ENCODE data around the gene APELA. TPM values are rescaled to one million over a fixed set of nuclear protein-coding genes. Genes with fewer than 3 reads are reported as not detected.

APELA gene
- total and polyA plus RNA-seq, 2 of the 4 experiments (the other 2 are of a cell fraction): not detected

DNA sequence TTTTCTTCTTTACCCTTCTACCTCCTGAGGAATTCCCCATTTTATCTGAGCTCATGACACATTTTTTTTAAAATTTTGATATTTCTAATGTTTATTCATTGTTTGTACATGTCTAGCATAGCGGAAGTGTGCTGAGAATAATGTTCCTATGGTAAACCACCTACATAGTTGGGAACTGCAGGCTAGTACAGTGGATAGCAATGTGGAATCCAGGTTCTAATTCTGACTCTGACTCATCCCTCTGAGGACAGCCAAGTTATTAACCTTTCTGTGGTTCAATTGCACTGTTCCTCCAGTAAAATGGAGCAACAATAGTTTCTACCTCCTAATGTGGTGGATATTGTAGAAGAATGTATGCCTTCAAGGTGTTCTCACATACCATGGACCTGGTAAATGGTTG, 20.6 kb upstream of the APELA start:
- WGBS, 2 experiments (ENCODE audit: extremely low coverage in 2 of 2, insufficient read length in 1 of 2): no CpG with 5 or more reads among the region's 1 CpG
- Histone ChIP-seq H4K20me1 (ENCODE audit: insufficient read depth, low read length) (no peaks in the 10 kb centered on the region), H3K4me3 (ENCODE audit: insufficient read depth, low read depth, low read length) (no peak overlapping the region), H3K9me1 (ENCODE audit: insufficient read depth, low read length) (no peaks in the 10 kb centered on the region), H2AFZ (replicated peaks; ENCODE audit: low read length, poor library complexity) (no peak overlapping the region), H3K79me1 (ENCODE audit: low read depth in 1 of 2, low read length in 2 of 2) (no peaks in the 10 kb centered on the region), H3K9me3 (ENCODE audit: control insufficient read depth, insufficient read depth, low read length) (peaks cover 3% of the 10 kb centered on the region), H4K5ac (ENCODE audit: low read depth, low read length) (no peak overlapping the region), H3K4me1 (ENCODE audit: control insufficient read depth, insufficient read depth, low read length) (no peaks in the 10 kb centered on the region), H3K9ac (ENCODE audit: low read depth, low read length) (no peak overlapping the region), H3K14ac (replicated peaks; ENCODE audit: low read depth, low read length) (no peak overlapping the region), H2BK5ac (ENCODE audit: low read depth, low read length, poor library complexity, severe bottlenecking) (no peak overlapping the region), H2BK120ac (ENCODE audit: low read depth, low read length) (no peak overlapping the region), H2AK9ac (replicated peaks; ENCODE audit: low read depth, low read length, poor library complexity) (no peak overlapping the region), H4K91ac (ENCODE audit: insufficient read depth, low read depth, low read length) (no peak overlapping the region), H2BK20ac (ENCODE audit: low read depth, low read length) (no peak overlapping the region), H3K4me2 (ENCODE audit: low read depth, low read length) (no peak overlapping the region), H3K23ac (ENCODE audit: low read depth, low read length) (no peak overlapping the region), H3K27me3 (ENCODE audit: control insufficient read depth, insufficient read depth, low read length) (no peaks in the 10 kb centered on the region), H2AK5ac (ENCODE audit: low read depth, low read length) (no peak overlapping the region), H3K27ac (ENCODE audit: insufficient read depth, low read length) (no peak overlapping the region), H4K8ac (ENCODE audit: low read depth in 2 of 2, low read length in 2 of 2) (no peak overlapping the region), H3K36me3 (ENCODE audit: control insufficient read depth, insufficient read depth, low read length) (no peaks in the 10 kb centered on the region), H3K18ac (ENCODE audit: low read depth, low read length) (no peak overlapping the region), H3K4ac (ENCODE audit: low read depth, low read length) (no peak overlapping the region), H2BK15ac (ENCODE audit: low read depth, low read length) (no peak overlapping the region), H3K56ac (ENCODE audit: extremely low read depth, insufficient read depth, low read length) (no peak overlapping the region)
- in situ Hi-C loops (cut with MboI; ENCODE audit: low sequenced_read_pairs): no loop called here
- DNase-seq: no peak
- ATAC-seq (ENCODE audit: low read depth): no peak
- no TSS peak for BruUV-seq (replicated peaks)
- intact Hi-C loops (cut with micrococcal nuclease): no loop called here
- TF ChIP-seq, protein P1, sequence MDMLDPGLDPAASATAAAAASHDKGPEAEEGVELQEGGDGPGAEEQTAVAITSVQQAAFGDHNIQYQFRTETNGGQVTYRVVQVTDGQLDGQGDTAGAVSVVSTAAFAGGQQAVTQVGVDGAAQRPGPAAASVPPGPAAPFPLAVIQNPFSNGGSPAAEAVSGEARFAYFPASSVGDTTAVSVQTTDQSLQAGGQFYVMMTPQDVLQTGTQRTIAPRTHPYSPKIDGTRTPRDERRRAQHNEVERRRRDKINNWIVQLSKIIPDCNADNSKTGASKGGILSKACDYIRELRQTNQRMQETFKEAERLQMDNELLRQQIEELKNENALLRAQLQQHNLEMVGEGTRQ (IDR thresholded peaks at IDR 0.05; ENCODE audit: low read depth, low read length): no peak
- TF ChIP-seq RAD21 (IDR thresholded peaks at IDR 0.05; ENCODE audit: low read length): no peak
- TF ChIP-seq, protein P2, sequence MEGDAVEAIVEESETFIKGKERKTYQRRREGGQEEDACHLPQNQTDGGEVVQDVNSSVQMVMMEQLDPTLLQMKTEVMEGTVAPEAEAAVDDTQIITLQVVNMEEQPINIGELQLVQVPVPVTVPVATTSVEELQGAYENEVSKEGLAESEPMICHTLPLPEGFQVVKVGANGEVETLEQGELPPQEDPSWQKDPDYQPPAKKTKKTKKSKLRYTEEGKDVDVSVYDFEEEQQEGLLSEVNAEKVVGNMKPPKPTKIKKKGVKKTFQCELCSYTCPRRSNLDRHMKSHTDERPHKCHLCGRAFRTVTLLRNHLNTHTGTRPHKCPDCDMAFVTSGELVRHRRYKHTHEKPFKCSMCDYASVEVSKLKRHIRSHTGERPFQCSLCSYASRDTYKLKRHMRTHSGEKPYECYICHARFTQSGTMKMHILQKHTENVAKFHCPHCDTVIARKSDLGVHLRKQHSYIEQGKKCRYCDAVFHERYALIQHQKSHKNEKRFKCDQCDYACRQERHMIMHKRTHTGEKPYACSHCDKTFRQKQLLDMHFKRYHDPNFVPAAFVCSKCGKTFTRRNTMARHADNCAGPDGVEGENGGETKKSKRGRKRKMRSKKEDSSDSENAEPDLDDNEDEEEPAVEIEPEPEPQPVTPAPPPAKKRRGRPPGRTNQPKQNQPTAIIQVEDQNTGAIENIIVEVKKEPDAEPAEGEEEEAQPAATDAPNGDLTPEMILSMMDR (conservative IDR thresholded peaks at IDR 0.05; ENCODE audit: low read depth, low read length): no peak
- TF ChIP-seq FOS (IDR thresholded peaks at IDR 0.05; ENCODE audit: low read depth, low read length): no peak
- TF ChIP-seq MXI1 (IDR thresholded peaks at IDR 0.05; ENCODE audit: borderline replicate concordance, low read depth, low read length): no peak
- no peak for TF ChIP-seq SMC3 (IDR thresholded peaks at IDR 0.05; ENCODE audit: low read depth, low read length)
- TF ChIP-seq CHD1 (IDR thresholded peaks at IDR 0.05; ENCODE audit: low read depth, low read length): no peak
- no peak for TF ChIP-seq CEBPB (IDR thresholded peaks at IDR 0.05; ENCODE audit: low read depth, low read length)
- no peak for TF ChIP-seq MAZ (IDR thresholded peaks at IDR 0.05; ENCODE audit: borderline replicate concordance, low read depth, low read length)
- no peak for TF ChIP-seq POLR2A (IDR thresholded peaks at IDR 0.05; ENCODE audit: low read depth, low read length)
- TF ChIP-seq ELK1 (IDR thresholded peaks at IDR 0.05; ENCODE audit: borderline replicate concordance, low read depth, low read length): no peak
- no peak for TF ChIP-seq RCOR1 (IDR thresholded peaks at IDR 0.05; ENCODE audit: insufficient replicate concordance, low read length)
- no peak for TF ChIP-seq BHLHE40 (IDR thresholded peaks at IDR 0.05; ENCODE audit: low read depth, low read length)
- TF ChIP-seq NFE2L2 (IDR thresholded peaks at IDR 0.05; ENCODE audit: low read depth, low read length): no peak
- TF ChIP-seq RFX5 (IDR thresholded peaks at IDR 0.05; ENCODE audit: low read depth, low read length): no peak
- no peak for TF ChIP-seq MAFK (IDR thresholded peaks at IDR 0.05; ENCODE audit: low read depth, low read length)
- dilution Hi-C loops (cut with HindIII; ENCODE audit: low sequenced_read_pairs, unreplicated experiment): no loop called here
- ChIA-PET CTCF (no interaction called here), POLR2A (ENCODE audit: unreplicated experiment) (no interaction called here)
